Measurements from ENCODE around the gene STK16. TPM values are rescaled to one million over a fixed set of nuclear protein-coding genes. Genes with fewer than 3 reads are reported as not detected.

Gene STK16
- total RNA-seq, 1 donor from 2014 or later: 16.5 TPM

- DNase-seq (ENCODE audit: low spot score) (peak; percentile 70), ATAC-seq (peak; percentile 2)
- intact Hi-C loops (cut with DNase I): no loop called here
These were observed 16.4 kb upstream of the STK16 start for GRCh38 chr2:219228911-219229304.

GRCh38 chr2:219229305-219230058, 15.8 kb upstream of the STK16 start, which contains the start of the genes ANKZF1 and ATG9A:
ANKZF1 (plus strand) TSS chr2:219229806; CDS start chr2:219230258, 452 bp downstream.
ATG9A (minus strand) TSS chr2:219229636; CDS start chr2:219228024, 1,612 bp downstream.
- DNase-seq (ENCODE audit: low spot score): peak; percentile 98
- intact Hi-C loops (cut with DNase I): no loop called here
- ATAC-seq: peak; percentile 99

- no peak for DNase-seq (ENCODE audit: low spot score)
- intact Hi-C loops (cut with DNase I): no loop called here
- peak; percentile 9 for ATAC-seq
These were observed 15.2 kb upstream of the STK16 start for GRCh38 chr2:219230059-219230540.

- intact Hi-C loops (cut with DNase I): no loop called here
- DNase-seq (ENCODE audit: low spot score) (no peak), ATAC-seq (no peak)
These were observed 10.9 kb upstream of the STK16 start for GRCh38 chr2:219234331-219234730.

- ATAC-seq (no peak), DNase-seq (ENCODE audit: low spot score) (no peak)
- intact Hi-C loops (cut with DNase I): loop anchor here (10.0 kb wide), 1 partner anchor 1169 kb away; no protein-coding TSS in a partner anchor
These were observed 2.0 kb upstream of the STK16 start for GRCh38 chr2:219243291-219243761.

- DNase-seq (ENCODE audit: low spot score) (no peak), ATAC-seq (no peak)
- intact Hi-C loops (cut with DNase I): loop anchor here (1.0 to 10.0 kb wide), 2 partner anchors 23 to 1170 kb away; no protein-coding TSS in a partner anchor
These were observed 511 bp upstream of the STK16 start for GRCh38 chr2:219244789-219245147.

- intact Hi-C loops (cut with DNase I): loop anchor here (1.0 to 10.0 kb wide), 2 partner anchors 21 to 1171 kb away; no protein-coding TSS in a partner anchor
- ATAC-seq: no peak
- DNase-seq (ENCODE audit: low spot score): no peak
These were observed 586 bp downstream of the STK16 start for GRCh38 chr2:219245899-219246230.

- DNase-seq (ENCODE audit: low spot score): no peak
- ATAC-seq: no peak
- intact Hi-C loops (cut with DNase I): loop anchor here (10.0 kb wide), 1 partner anchor 1172 kb away; no protein-coding TSS in a partner anchor
These were observed 1.3 kb downstream of the STK16 start for GRCh38 chr2:219246559-219246958.

- intact Hi-C loops (cut with DNase I): loop anchor here (10.0 kb wide), 1 partner anchor 1173 kb away; no protein-coding TSS in a partner anchor
- DNase-seq (ENCODE audit: low spot score) (no peak), ATAC-seq (no peak)
These were observed 2.7 kb downstream of the STK16 start for GRCh38 chr2:219247678-219248642.

GRCh38 chr2:219248845-219249202, 3.5 kb downstream of the STK16 start:
- ATAC-seq (no peak), DNase-seq (ENCODE audit: low spot score) (no peak)
- intact Hi-C loops (cut with DNase I): loop anchor here (10.0 kb wide), 1 partner anchor 1174 kb away; no protein-coding TSS in a partner anchor

- intact Hi-C loops (cut with DNase I): loop anchor here (10.0 kb wide), 1 partner anchor 1175 kb away; no protein-coding TSS in a partner anchor
- ATAC-seq (peak; percentile 10), DNase-seq (ENCODE audit: low spot score) (peak; percentile 80)
These were observed 4.1 kb downstream of the STK16 start for GRCh38 chr2:219249203-219249980.

- intact Hi-C loops (cut with DNase I): no loop called here
- ATAC-seq (no peak), DNase-seq (ENCODE audit: low spot score) (no peak)
These were observed 4.9 kb downstream of the STK16 start for GRCh38 chr2:219250049-219250781.

- ATAC-seq: no peak
- no peak for DNase-seq (ENCODE audit: low spot score)
- intact Hi-C loops (cut with DNase I): no loop called here
These were observed 6.4 kb downstream of the STK16 start for GRCh38 chr2:219251656-219252055.

- ATAC-seq (no peak), DNase-seq (ENCODE audit: low spot score) (no peak)
- intact Hi-C loops (cut with DNase I): no loop called here
These were observed 6.8 kb downstream of the STK16 start for GRCh38 chr2:219252084-219252483.

- ATAC-seq (no peak), DNase-seq (ENCODE audit: low spot score) (no peak)
- intact Hi-C loops (cut with DNase I): no loop called here
These were observed 7.3 kb downstream of the STK16 start for GRCh38 chr2:219252570-219252899.

- ATAC-seq (peak; percentile 43), DNase-seq (ENCODE audit: low spot score) (peak; percentile 63)
- intact Hi-C loops (cut with DNase I): no loop called here
These were observed 7.8 kb downstream of the STK16 start, which contains the start of gene TUBA4B for GRCh38 chr2:219252900-219253752. TUBA4B (plus strand) TSS chr2:219253243; CDS start chr2:219253408, 165 bp downstream.

All from sciatic nerve (tissue), 2 donors.